ENCODE data around the gene CGB1.
"Not testable (repeated sequence)": the region's sequence is repeated elsewhere in the genome, so short reads cannot be mapped to it uniquely, and the experiment has no call there.

DNA sequence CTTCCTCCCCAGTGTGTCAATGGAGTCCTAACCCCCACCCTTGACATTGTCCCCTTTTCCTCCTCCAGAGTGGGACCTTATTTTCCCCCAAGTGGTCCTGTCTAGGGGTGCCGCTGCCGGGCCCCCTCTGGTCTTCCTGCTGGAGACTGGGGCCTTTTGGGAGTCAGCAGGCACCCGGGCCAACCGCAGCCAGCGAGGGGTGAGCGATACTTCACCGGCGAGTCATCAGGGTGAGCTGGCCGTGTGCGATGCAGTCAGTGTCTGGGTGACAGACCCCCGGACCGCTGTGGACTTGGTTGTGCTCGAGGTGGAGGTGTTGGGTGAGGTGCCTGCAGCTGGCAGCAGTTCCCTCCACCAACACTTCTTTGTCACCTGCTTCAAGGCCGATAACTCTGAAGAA, 6.9 kb downstream of the CGB1 start:
- TF ChIP-seq, protein P1, sequence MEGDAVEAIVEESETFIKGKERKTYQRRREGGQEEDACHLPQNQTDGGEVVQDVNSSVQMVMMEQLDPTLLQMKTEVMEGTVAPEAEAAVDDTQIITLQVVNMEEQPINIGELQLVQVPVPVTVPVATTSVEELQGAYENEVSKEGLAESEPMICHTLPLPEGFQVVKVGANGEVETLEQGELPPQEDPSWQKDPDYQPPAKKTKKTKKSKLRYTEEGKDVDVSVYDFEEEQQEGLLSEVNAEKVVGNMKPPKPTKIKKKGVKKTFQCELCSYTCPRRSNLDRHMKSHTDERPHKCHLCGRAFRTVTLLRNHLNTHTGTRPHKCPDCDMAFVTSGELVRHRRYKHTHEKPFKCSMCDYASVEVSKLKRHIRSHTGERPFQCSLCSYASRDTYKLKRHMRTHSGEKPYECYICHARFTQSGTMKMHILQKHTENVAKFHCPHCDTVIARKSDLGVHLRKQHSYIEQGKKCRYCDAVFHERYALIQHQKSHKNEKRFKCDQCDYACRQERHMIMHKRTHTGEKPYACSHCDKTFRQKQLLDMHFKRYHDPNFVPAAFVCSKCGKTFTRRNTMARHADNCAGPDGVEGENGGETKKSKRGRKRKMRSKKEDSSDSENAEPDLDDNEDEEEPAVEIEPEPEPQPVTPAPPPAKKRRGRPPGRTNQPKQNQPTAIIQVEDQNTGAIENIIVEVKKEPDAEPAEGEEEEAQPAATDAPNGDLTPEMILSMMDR (IDR thresholded peaks at IDR 0.05) = not testable (repeated sequence)
- not testable (repeated sequence) for TF ChIP-seq ZFX (IDR thresholded peaks at IDR 0.05; ENCODE audit: borderline replicate concordance)

All from 22Rv1 (cell line).